HepG2 (cell line): ENCODE results near the gene POU2F2. TPM values are rescaled to one million over a fixed set of nuclear protein-coding genes. Genes with fewer than 3 reads are reported as not detected.

Source experiments
- ATAC-seq: fragments of 200-7000 bp; cut with Tn5 transposase; 3 replicates; pipeline ENCODE4 v1.9.1; 2020; ENCODE audit warnings: mild to moderate bottlenecking, moderate library complexity
- BruUV-seq: library from RNA; stranded (reverse); fragments of 400-500 nt; replicated peaks from 2 replicates; lab custom pipeline; 2021; lab: Mats Ljungman, UMichigan
- CTCF ChIA-PET: fragments of 300-600 bp; formaldehyde crosslinking; extraction: SDS; loops from one replicate; lab custom pipeline; 2021; ENCODE audit warnings: low total read pairs, inconsistent platforms, low intra/inter-chr PET ratio; lab: Yijun Ruan, JAX
- POLR2A ChIA-PET: fragments of 350-600 bp; sonication (Branson Sonifier 250); formaldehyde crosslinking; loops from one replicate; lab custom pipeline; 2020; ENCODE audit warnings: antibody characterized with exemption, inconsistent platforms; lab: Yijun Ruan, JAX
- DNase-seq: peaks from one replicate; pipeline ENCODE4 v3.0.0-alpha.2; 2015; ENCODE audit warnings: low spot score
- FAIRE-seq: peaks from 3 replicates; lab custom pipeline; 2011; peaks lifted over from hg19 to GRCh38; lab: Jason Lieb, UNC
- H2AFZ ChIP-seq: one replicate; pipeline ENCODE4 v1.6.1; 2011; ENCODE audit warnings: low read length, inconsistent platforms
- H3K27ac ChIP-seq: fragments of 300-600 bp; 3 replicates; pipeline ENCODE4 v1.8.0; 2011; ENCODE audit warnings: mixed run types, mild to moderate bottlenecking, mixed read lengths, low read length, inconsistent platforms; ENCODE audit not compliant: insufficient read depth; ENCODE audit errors: extremely low read length
- H3K27me3 ChIP-seq, 2 experiments: fragments of 200-600 bp in 1 of 2; 2 replicates in 1 of 2; 3 replicates in 1 of 2; pipeline versions ENCODE4 v1.6.0 to v1.8.0; 2011; ENCODE audit warnings: low read length in 2 of 2, mild to moderate bottlenecking in 2 of 2, moderate library complexity in 2 of 2, inconsistent platforms in 1 of 2; ENCODE audit not compliant: insufficient read depth in 2 of 2, control insufficient read depth in 1 of 2
- H3K36me3 ChIP-seq, 2 experiments: fragments of 200-600 bp in 1 of 2; replicated peaks in 1 of 2; 2 replicates in 1 of 2; 3 replicates in 1 of 2; pipeline versions ENCODE4 v1.5.1 to v1.8.0; 2011; ENCODE audit warnings: low read length in 2 of 2, inconsistent platforms in 1 of 2; ENCODE audit not compliant: insufficient read depth in 2 of 2, control insufficient read depth in 1 of 2
- H3K4me1 ChIP-seq: 2 replicates; pipeline ENCODE4 v1.5.1; 2012; ENCODE audit warnings: low read length, inconsistent platforms; ENCODE audit not compliant: insufficient read depth
- H3K4me2 ChIP-seq: 2 replicates; pipeline ENCODE4 v1.6.0; 2011; ENCODE audit warnings: low read depth, low read length, inconsistent platforms
- H3K4me3 ChIP-seq, 3 experiments: fragments of 200-600 bp in 1 of 3; sonication (generic), shearing (Covaris generic) in 1 of 3; replicated peaks in 1 of 3; 2 replicates each; pipeline ENCODE4 v1.5.1; 2011 to 2016; ENCODE audit warnings: low read length in 3 of 3, inconsistent platforms in 2 of 3, low read depth in 2 of 3, mild to moderate bottlenecking in 2 of 3, control low read depth in 1 of 3, mixed read lengths in 1 of 3; ENCODE audit not compliant: insufficient read depth in 1 of 3
- H3K79me2 ChIP-seq: one replicate; pipeline ENCODE4 v1.6.1; 2011; ENCODE audit warnings: low read length, inconsistent platforms; ENCODE audit not compliant: insufficient read depth
- H3K9ac ChIP-seq: 2 replicates; pipeline ENCODE4 v1.6.0; 2011; ENCODE audit warnings: mild to moderate bottlenecking, low read depth, low read length, inconsistent platforms; ENCODE audit not compliant: insufficient read depth
- H3K9me3 ChIP-seq: 2 replicates; pipeline ENCODE4 v1.5.1; 2012; ENCODE audit warnings: mild to moderate bottlenecking, low read length
- H4K20me1 ChIP-seq: 2 replicates; pipeline ENCODE4 v1.6.0; 2011; ENCODE audit warnings: inconsistent platforms, mild to moderate bottlenecking, low read length, moderate library complexity; ENCODE audit not compliant: insufficient read depth
- CREB1 ChIP-seq, 2 experiments: fragments of 450-650 bp in 1 of 2; IDR thresholded peaks; 2 replicates each; pipeline ENCODE4 v1.6.1; 2016 to 2017; ENCODE audit warnings: control low read depth in 1 of 2, mild to moderate bottlenecking in 1 of 2, missing compliant biosample characterization in 1 of 2, missing genetic modification characterization in 1 of 2
- ZBTB21 ChIP-seq: sonication (generic); formaldehyde crosslinking; IDR thresholded peaks from 2 replicates; pipeline ENCODE4 v1.4.0; 2020; ENCODE audit warnings: missing genetic modification reagents
- ZNF629 ChIP-seq: sonication (generic); formaldehyde crosslinking; conservative IDR thresholded peaks from 2 replicates; pipeline ENCODE4 v1.5.0; 2020; ENCODE audit warnings: missing genetic modification reagents
- ZNF672 ChIP-seq: sonication (generic); formaldehyde crosslinking; IDR thresholded peaks from 2 replicates; pipeline ENCODE4 v1.8.1; 2022; ENCODE audit warnings: missing genetic modification reagents
- WGBS: methylation state at CpG from one replicate; pipeline ENCODE4 v1.1.6; 2017; ENCODE audit warnings: low lambda C conversion rate; 5-methylcytosine and 5-hydroxymethylcytosine counted together
- in situ Hi-C: cut with HindIII; loops from 2 replicates; pipeline ENCODE4 v1.10.0; 2017; ENCODE audit warnings: low pct_unique_long_range_greater_than_20kb; ENCODE audit not compliant: extremely low pct_ligation_motif_present
- intact Hi-C: fragments of 100-400 bp; cut with micrococcal nuclease; formaldehyde crosslinking; loops from one replicate; pipeline ENCODE4 v1.10.0; 2022; ENCODE audit not compliant: unreplicated experiment
- polyA plus RNA-seq, 8 experiments: library from polyadenylated mRNA; depleted of rRNA in 3 of 8; stranded (reverse) in 7 of 8; unstranded in 1 of 8; fragments of >200 nt; fragmentation: Illumina TruSeq in 4 of 8; extraction: Trizol in 4 of 8; gene quantifications; 2 replicates each; pipeline versions ENCODE4 v1.2.1 to v1.2.3, GENCODE V29; 2011 to 2016; ENCODE audit warnings: low read depth in 4 of 8, missing spikeins in 1 of 8, mixed read lengths in 1 of 8; ENCODE audit not compliant: insufficient read depth in 1 of 8
- total RNA-seq, 5 experiments: library from RNA; depleted of rRNA; stranded (reverse); fragments of >200 nt; fragmentation: Illumina TruSeq; extraction: Trizol; gene quantifications; 2 replicates each; pipeline ENCODE4 v1.2.3, GENCODE V29; 2016; ENCODE audit warnings: low read depth in 1 of 5

POU2F2 gene
- total and polyA plus RNA-seq, 2 of the 13 experiments (the other 11 are each of a cell fraction or from before 2014, with no cell fraction given), result 0.09 to 0.17 TPM

GRCh38 chr19:42116308-42117075 lies 15.8 kb downstream of the POU2F2 start:
- intact Hi-C loops (no loop called here), in situ Hi-C loops (no loop called here)
- H3K27me3 ChIP-seq, result peaks cover 2 to 3% of the 10 kb centered on the region in 2 experiments; a peak in 4 of 5 replicates
- no peak overlapping the region for H3K27ac ChIP-seq
- H3K79me2 ChIP-seq, result no peaks in the 10 kb centered on the region
- H3K4me2 ChIP-seq, result no peak overlapping the region
- ATAC-seq, result no peak
- no TSS peak for BruUV-seq
- ChIA-PET CTCF (no interaction called here), POLR2A (no interaction called here)
- no peak overlapping the region for H2AFZ ChIP-seq
- no peak for FAIRE-seq
- DNase-seq, result no peak
- 68% methylated on average over 20 of the region's 20 CpGs for whole genome bisulfite sequencing
- no peaks in the 10 kb centered on the region for H3K9me3 ChIP-seq
- H3K9ac ChIP-seq, result no peak overlapping the region
- TF ChIP-seq ZNF629 (CRISPR knock-in tag) (peak; percentile 86), ZBTB21 (CRISPR knock-in tag) (no peak)
- no peaks in the 10 kb centered on the region for H3K36me3 ChIP-seq
- H3K4me3 ChIP-seq, result no peak overlapping the region
- peaks cover 4% of the 10 kb centered on the region for H3K4me1 ChIP-seq
- no peaks in the 10 kb centered on the region for H4K20me1 ChIP-seq

- intact Hi-C loops, result no loop called here
- H4K20me1 ChIP-seq, result no peaks in the 10 kb centered on the region
- no peak for DNase-seq
- H3K4me3 ChIP-seq, result no peak overlapping the region
- 40% methylated on average over 3 of the region's 4 CpGs for WGBS
- H3K9ac ChIP-seq, result no peak overlapping the region
- H3K27ac ChIP-seq, result no peak overlapping the region
- no peak overlapping the region for H3K4me2 ChIP-seq
- ATAC-seq, result no peak
- ChIA-PET POLR2A (no interaction called here), CTCF (no interaction called here)
- H2AFZ ChIP-seq, result no peak overlapping the region
- H3K9me3 ChIP-seq, result no peaks in the 10 kb centered on the region
- peaks cover 2 to 3% of the 10 kb centered on the region in 2 experiments; a peak in 3 of 5 replicates for H3K27me3 ChIP-seq
- no TSS peak for BruUV-seq
- no peaks in the 10 kb centered on the region for H3K79me2 ChIP-seq
- in situ Hi-C loops, result no loop called here
- H3K36me3 ChIP-seq, result no peaks in the 10 kb centered on the region
- H3K4me1 ChIP-seq, result no peaks in the 10 kb centered on the region
- no peak for FAIRE-seq
- TF ChIP-seq ZNF672 (CRISPR knock-in tag) (no peak), CREB1 (IDR thresholded peaks at IDR 0.05) (0 out of 2 replicates have a peak, but pooled peaks have one; percentile 16), CREB1 (CRISPR knock-in tag; IDR thresholded peaks at IDR 0.05) (no peak)
Measured at GRCh38 chr19:42115705-42116104, 16.5 kb downstream of the POU2F2 start.
